Smooth muscle cell of bladder (primary cell): Measurements from ENCODE around the gene FBXL12. TPM values are rescaled to one million over a fixed set of nuclear protein-coding genes. Genes with fewer than 3 reads are reported as not detected.

Experiments
- total RNA-seq: library from RNA; depleted of rRNA; stranded (reverse); fragments of >200 nt; gene quantifications from 2 replicates; pipeline ENCODE4 v1.2.3, GENCODE V29; 2014

The FBXL12 gene, protein sequence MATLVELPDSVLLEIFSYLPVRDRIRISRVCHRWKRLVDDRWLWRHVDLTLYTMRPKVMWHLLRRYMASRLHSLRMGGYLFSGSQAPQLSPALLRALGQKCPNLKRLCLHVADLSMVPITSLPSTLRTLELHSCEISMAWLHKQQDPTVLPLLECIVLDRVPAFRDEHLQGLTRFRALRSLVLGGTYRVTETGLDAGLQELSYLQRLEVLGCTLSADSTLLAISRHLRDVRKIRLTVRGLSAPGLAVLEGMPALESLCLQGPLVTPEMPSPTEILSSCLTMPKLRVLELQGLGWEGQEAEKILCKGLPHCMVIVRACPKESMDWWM
- total RNA-seq: 12.9 and 16.5 TPM in 2 replicates

DNA sequence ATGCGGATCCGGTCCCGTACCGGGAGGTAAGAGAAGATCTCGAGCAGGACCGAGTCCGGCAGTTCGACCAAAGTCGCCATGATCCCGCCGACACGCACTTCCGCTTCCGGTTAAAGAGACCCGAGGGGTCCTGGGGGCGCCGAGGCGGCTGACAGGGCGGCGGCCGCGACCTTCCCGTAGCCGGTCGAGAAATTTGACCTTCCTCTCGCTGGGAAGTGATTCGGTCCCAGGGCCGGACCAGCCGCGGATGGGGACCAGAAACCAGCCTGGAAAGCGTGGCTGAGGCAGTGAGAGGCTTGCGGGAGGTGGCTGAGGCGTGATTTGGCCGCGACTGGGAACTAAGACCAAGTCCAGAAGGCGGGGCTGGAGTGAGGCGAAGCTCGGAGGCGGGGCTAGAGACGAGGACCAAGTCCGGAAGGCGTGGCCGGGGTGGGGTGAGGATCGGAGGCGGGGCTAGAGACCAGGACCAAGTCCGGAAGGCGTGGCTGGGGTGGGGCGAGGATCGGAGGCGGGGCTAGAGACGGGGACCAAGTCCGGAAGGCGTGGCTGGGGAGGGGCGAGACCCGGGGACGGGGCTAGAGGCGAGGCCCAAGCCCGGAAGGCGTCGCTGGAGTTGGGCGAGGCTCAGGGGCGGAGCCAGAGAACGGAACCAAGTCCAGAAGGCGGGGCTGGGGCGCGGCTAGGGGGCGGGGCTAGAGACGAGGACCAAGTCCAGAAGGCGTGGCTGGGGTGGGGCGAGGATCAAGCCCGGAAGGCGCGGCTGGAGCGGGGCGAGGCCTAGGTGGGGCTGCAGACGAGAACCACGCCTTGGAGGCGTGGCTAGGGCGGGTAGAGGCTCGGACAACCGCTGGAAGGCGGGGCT, at the start of gene FBXL12:
FBXL12 (minus strand) TSS at position 346 of the 862 bp plus-strand sequence; CDS start at position 80, 266 bp downstream.

DNA sequence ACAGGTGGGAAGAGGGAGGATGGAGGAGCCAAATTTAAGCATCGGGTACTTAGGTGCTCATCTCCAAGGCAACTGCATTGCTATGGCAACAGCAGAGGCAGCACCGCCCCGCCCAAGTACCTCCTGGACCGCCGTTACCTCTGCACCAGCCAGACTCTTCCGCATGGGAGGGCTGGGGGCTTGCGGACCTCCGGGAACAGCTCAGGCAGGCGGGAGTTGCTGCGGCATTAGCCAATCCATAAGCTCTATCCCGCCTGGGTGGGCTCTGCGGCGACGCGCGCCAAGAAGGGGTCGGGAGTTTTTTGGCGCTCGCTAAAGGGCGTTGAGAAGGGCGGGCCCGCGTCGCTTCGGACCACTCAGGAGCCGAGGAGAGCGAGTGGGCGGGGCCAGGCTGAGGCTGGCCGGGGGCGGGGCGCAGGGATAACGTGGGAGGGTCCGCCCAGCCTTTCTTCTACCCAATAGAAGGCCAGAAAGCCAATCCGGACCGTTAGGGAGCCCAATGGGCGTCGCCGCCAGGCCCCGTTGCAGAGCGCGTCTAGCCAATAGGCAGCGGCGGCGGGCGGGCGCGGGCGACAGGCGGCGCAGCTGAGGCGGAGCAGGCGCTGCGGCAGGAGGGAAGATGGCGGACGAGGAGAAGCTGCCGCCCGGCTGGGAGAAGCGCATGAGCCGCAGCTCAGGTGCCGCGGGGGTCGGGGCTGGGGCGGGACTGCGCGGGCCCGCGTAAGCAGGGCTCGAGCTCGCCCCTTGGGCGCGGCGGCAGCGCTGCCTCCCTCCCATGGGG, 16.0 kb upstream of the FBXL12 start, which contains the start of gene PIN1:
PIN1 (plus strand) TSS at position 593 of the 781 bp plus-strand sequence; CDS start at position 620, 27 bp downstream.

DNA sequence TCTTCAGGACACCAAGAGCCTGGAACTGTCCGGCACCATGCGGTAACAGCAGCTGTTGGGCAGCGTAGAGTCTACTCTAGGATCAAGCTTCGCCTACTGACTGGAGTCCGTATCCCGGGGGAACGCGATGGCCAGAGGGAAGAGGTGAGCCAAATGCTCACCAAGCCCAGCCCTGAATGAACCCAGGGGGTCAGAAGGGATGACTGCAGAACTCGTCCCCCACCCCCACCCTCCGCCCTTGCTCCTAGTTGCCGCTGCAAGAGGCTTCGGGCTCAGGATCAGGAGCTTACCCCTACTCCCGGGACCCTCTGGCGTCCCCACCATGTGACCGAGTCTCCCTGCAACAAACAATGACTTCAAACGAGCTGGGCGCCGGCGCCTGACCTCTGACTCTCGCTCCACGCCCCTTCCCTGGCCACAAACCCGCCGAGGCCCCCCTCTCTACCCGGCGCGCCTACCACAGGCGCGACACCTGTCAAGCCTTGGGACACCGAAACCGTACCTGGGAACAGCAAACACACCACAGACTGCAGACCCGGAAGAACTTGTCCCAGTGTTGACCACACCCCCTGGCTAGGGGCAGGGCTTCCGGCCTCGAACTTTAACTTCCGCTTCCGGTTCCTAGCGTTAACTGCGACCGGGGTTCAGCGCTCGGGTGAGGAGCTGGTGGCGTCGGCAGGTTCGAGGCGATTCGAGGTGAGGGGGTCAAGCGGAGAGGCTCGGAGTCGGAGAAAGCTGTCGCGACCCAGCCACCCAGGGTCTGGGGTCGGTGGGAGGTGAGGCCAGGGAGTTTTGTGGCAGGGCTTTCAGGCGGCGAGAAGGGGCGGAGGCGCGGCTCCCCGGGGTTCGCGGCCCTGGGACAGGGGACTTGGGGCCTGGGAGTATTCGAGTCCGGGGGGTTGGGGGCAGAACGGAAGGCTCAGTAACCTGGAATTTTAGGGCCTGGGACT, 8.7 kb upstream of the FBXL12 start, which contains the start of gene UBL5:
UBL5 (plus strand) TSS at position 630 of the 950 bp plus-strand sequence. CDS start 420 bp downstream, outside the sequence.

DNA sequence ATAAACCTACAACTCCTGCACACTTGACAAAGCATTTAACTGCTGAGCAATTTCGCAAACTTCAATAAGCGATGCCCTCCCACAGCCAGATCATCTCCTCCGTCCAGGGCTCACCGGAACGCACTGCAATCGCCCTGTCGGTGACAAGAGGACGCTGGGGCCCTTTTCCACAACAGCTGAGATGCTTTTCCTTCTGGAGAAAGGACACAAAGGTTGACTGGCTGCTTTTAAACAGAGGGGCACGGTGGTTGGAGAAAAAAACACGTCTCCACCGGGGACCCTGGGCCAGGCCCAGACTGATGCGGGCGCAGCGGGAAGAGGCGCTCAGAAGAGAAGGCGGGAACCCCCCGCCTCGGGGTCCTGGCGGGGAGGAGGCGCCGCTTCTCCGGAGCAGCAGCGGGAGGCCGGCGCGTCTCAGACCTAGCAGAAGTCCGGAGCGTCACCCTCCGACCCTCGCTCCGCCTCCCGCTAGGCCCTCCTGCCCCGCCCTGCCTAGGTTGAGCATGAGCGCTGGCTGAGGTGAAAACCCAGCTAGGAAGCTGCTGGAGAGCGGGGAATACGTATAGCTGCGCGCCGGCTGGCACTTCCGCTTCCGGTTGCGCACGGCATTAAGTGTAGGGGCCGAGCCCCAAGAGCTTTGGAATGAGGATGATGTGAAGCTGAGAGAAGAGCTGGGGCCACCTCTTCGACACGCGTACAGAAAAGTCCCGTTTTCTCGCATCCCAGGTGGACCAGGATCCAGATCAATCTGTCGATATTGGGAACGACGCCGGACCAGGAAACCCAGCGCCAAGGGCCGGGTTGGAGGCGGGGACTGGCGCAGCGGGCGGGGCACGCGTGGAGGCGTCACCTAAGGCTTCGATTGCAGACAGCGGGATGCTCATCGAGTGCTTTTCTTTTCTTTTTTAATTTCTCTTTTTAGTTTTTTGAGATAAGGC, 50.4 kb downstream of the FBXL12 start, which contains the start of gene ZNF846:
ZNF846 (minus strand) TSS at position 564 of the 938 bp plus-strand sequence. CDS start 3,788 bp downstream, outside the sequence.

Other genes starting within 250 kb of the FBXL12 start
- 33.7 and 34.2 TPM in 2 replicates for gene ZNF121, start 234.6 kb downstream of the FBXL12 start, total RNA-seq
- 26.6 and 33.3 TPM in 2 replicates for gene ZNF561, start 197.8 kb downstream of the FBXL12 start, total RNA-seq
- 12.9 and 23.4 TPM in 2 replicates for gene ZNF562, start 144.0 kb downstream of the FBXL12 start, total RNA-seq
- 12.6 and 15.2 TPM in 2 replicates for gene ZNF846, start 50.3 kb downstream of the FBXL12 start, total RNA-seq
- gene UBL5, start 8.8 kb upstream of the FBXL12 start, total RNA-seq: 221 and 280 TPM in 2 replicates
- 81.1 and 87.6 TPM in 2 replicates for gene PIN1, start 16.2 kb upstream of the FBXL12 start, total RNA-seq
- gene OLFM2, start 117.4 kb upstream of the FBXL12 start, total RNA-seq: 2.8 and 4.8 TPM in 2 replicates
- gene COL5A3, start 191.4 kb upstream of the FBXL12 start, total RNA-seq: 1.7 and 2.1 TPM in 2 replicates
- not detected in 2 replicates for gene RDH8, start 194.4 kb upstream of the FBXL12 start, total RNA-seq